Endometrium (tissue), 2 donors: ENCODE data around the gene EDNRA.
A peak's percentile ranks its signal among the peaks of the same experiment; 100 is the strongest.

ENCODE experiments used
- FAIRE-seq: peaks from 2 replicates; lab custom pipeline; 2012; peaks lifted over from hg19 to GRCh38; lab: Jason Lieb, UNC
- donor health status: control.
- donor health status: control.

The EDNRA gene

GRCh38 chr4:147590249-147590920, 109.5 kb downstream of the EDNRA start:
- peak; percentile 98 for FAIRE-seq

- FAIRE-seq: no peak
These were observed 110.2 kb downstream of the EDNRA start for GRCh38 chr4:147591106-147591505.

- no peak for FAIRE-seq
These were observed 113.2 kb downstream of the EDNRA start for GRCh38 chr4:147594107-147594506.
